SKM-1 (cell line): ENCODE results near the gene QRICH1.

Experiments used
- DNase-seq: peaks from one replicate; lab custom pipeline; 2025; ENCODE audit not compliant: unreplicated experiment; lab: John Stamatoyannopoulos, UW

Gene QRICH1

GRCh38 chr3:49093853-49094767, at the start of gene QRICH1:
QRICH1 (minus strand) TSS chr3:49094071; CDS start chr3:49077017, 17,054 bp downstream.
- DNase-seq, result peak; percentile 94

- no peak for DNase-seq
These were observed 46.2 kb upstream of the QRICH1 start for GRCh38 chr3:49140080-49140479.

- no peak for DNase-seq
These were observed 41.6 kb upstream of the QRICH1 start for GRCh38 chr3:49135499-49135898.

GRCh38 chr3:49134471-49135265, 40.8 kb upstream of the QRICH1 start:
- DNase-seq, result no peak

- no peak for DNase-seq
These were observed 39.5 kb upstream of the QRICH1 start for GRCh38 chr3:49133226-49133951.

- DNase-seq, result no peak
These were observed 38.8 kb upstream of the QRICH1 start, which contains the start of gene LAMB2 for GRCh38 chr3:49132437-49133225. LAMB2 (minus strand) TSS chr3:49133050; CDS start chr3:49132867, 183 bp downstream.

- no peak for DNase-seq
These were observed 38.2 kb upstream of the QRICH1 start for GRCh38 chr3:49132073-49132436.

GRCh38 chr3:49131576-49131975, 37.7 kb upstream of the QRICH1 start:
- DNase-seq, result no peak

- no peak for DNase-seq
These were observed 37.2 kb upstream of the QRICH1 start for GRCh38 chr3:49131040-49131439.

GRCh38 chr3:49124991-49125670, 31.3 kb upstream of the QRICH1 start:
- DNase-seq, result no peak

- DNase-seq, result no peak
These were observed 30.3 kb upstream of the QRICH1 start for GRCh38 chr3:49124203-49124602.

GRCh38 chr3:49123687-49124086, 29.8 kb upstream of the QRICH1 start:
- DNase-seq, result no peak

GRCh38 chr3:49122886-49123545, 29.1 kb upstream of the QRICH1 start:
- no peak for DNase-seq

GRCh38 chr3:49122451-49122850, 28.6 kb upstream of the QRICH1 start:
- no peak for DNase-seq

GRCh38 chr3:49122022-49122421, 28.2 kb upstream of the QRICH1 start:
- DNase-seq, result no peak

- DNase-seq, result no peak
These were observed 27.4 kb upstream of the QRICH1 start for GRCh38 chr3:49121132-49121736.

GRCh38 chr3:49120438-49121131, 26.7 kb upstream of the QRICH1 start, which contains the start of gene USP19:
USP19 (minus strand) TSS chr3:49120823; CDS start chr3:49119145, 1,678 bp downstream.
- peak; percentile 66 for DNase-seq

- DNase-seq, result no peak
These were observed 26.2 kb upstream of the QRICH1 start for GRCh38 chr3:49120096-49120437.
